Measurements from ENCODE around the gene OGFOD3. TPM values are rescaled to one million over a fixed set of nuclear protein-coding genes. Genes with fewer than 3 reads are reported as not detected.
"Not testable (repeated sequence)": the region's sequence is repeated elsewhere in the genome, so short reads cannot be mapped to it uniquely, and the experiment has no call there.

The OGFOD3 gene
- total RNA-seq, 1 donor from 2014 or later: 34.7 TPM

GRCh38 chr17:82359451-82360074 is 58.8 kb downstream of the OGFOD3 start:
- intact Hi-C loops (cut with micrococcal nuclease); H3K9me3 Mint-ChIP-seq; H3K27ac Mint-ChIP-seq; H3K4me3 Mint-ChIP-seq; H3K36me3 Mint-ChIP-seq (ENCODE audit: low read depth); DNase-seq (ENCODE audit: low spot score); H3K27me3 Mint-ChIP-seq (ENCODE audit: insufficient read depth): not testable (repeated sequence)
- H3K4me1 Mint-ChIP-seq (ENCODE audit: low read depth): peaks cover 12% of the 10 kb centered on the region

GRCh38 chr17:82358465-82359350 is 59.7 kb downstream of the OGFOD3 start, which contains the start of gene TEX19:
Gene TEX19, plus strand, starts transcription at chr17:82359247. Its CDS starts 2,904 bp downstream, at chr17:82362151.
- DNase-seq (ENCODE audit: low spot score): no peak
- no peak within 1 kb of the TSS for H3K27ac Mint-ChIP-seq

GRCh38 chr17:82357394-82357793 is 61.0 kb downstream of the OGFOD3 start:
- intact Hi-C loops (cut with micrococcal nuclease): no loop called here
- Mint-ChIP-seq H3K27me3 (ENCODE audit: insufficient read depth) (peaks cover 6% of the 10 kb centered on the region), H3K36me3 (ENCODE audit: low read depth) (no peaks in the 10 kb centered on the region), H3K27ac (no peak overlapping the region), H3K9me3 (no peaks in the 10 kb centered on the region), H3K4me3 (no peak overlapping the region), H3K4me1 (ENCODE audit: low read depth) (peaks cover 12% of the 10 kb centered on the region)
- DNase-seq (ENCODE audit: low spot score): no peak

More at GRCh38 chr17:82358465-82359350, 59.7 kb downstream of the OGFOD3 start, which contains the start of gene TEX19:
- intact Hi-C loops (cut with micrococcal nuclease): no loop called here
- H3K4me1 Mint-ChIP-seq (ENCODE audit: low read depth): peaks cover 12% of the 10 kb centered on the region
- no peaks in the 10 kb centered on the region for H3K36me3 Mint-ChIP-seq (ENCODE audit: low read depth)
- no peaks in the 10 kb centered on the region for H3K9me3 Mint-ChIP-seq
- H3K27me3 Mint-ChIP-seq (ENCODE audit: insufficient read depth): peaks cover 6% of the 10 kb centered on the region
- H3K4me3 Mint-ChIP-seq: no peak within 1 kb of the TSS

GRCh38 chr17:82356845-82357355 is 61.5 kb downstream of the OGFOD3 start:
- Mint-ChIP-seq H3K4me3 (no peak overlapping the region), H3K27me3 (ENCODE audit: insufficient read depth) (peaks cover 5% of the 10 kb centered on the region), H3K36me3 (ENCODE audit: low read depth) (no peaks in the 10 kb centered on the region), H3K9me3 (no peaks in the 10 kb centered on the region), H3K4me1 (ENCODE audit: low read depth) (peaks cover 12% of the 10 kb centered on the region), H3K27ac (no peak overlapping the region)
- DNase-seq (ENCODE audit: low spot score): no peak
- intact Hi-C loops (cut with micrococcal nuclease): no loop called here

- H3K9me3 Mint-ChIP-seq: no peaks in the 10 kb centered on the region
- no peak for DNase-seq (ENCODE audit: low spot score)
- intact Hi-C loops (cut with micrococcal nuclease): no loop called here
Measured at GRCh38 chr17:82355770-82356427, 62.5 kb downstream of the OGFOD3 start.

GRCh38 chr17:82354804-82355308 is 63.5 kb downstream of the OGFOD3 start:
- no peak overlapping the region for H3K27ac Mint-ChIP-seq
- intact Hi-C loops (cut with micrococcal nuclease): no loop called here
- H3K9me3 Mint-ChIP-seq: no peaks in the 10 kb centered on the region
- peaks cover 4% of the 10 kb centered on the region for H3K27me3 Mint-ChIP-seq (ENCODE audit: insufficient read depth)
- no peak for DNase-seq (ENCODE audit: low spot score)
- H3K36me3 Mint-ChIP-seq (ENCODE audit: low read depth): no peaks in the 10 kb centered on the region
- H3K4me3 Mint-ChIP-seq: no peak overlapping the region
- H3K4me1 Mint-ChIP-seq (ENCODE audit: low read depth): peaks cover 12% of the 10 kb centered on the region

More at GRCh38 chr17:82355770-82356427, 62.5 kb downstream of the OGFOD3 start:
- H3K4me3 Mint-ChIP-seq: no peak overlapping the region
- no peak overlapping the region for H3K27ac Mint-ChIP-seq
- H3K36me3 Mint-ChIP-seq (ENCODE audit: low read depth): no peaks in the 10 kb centered on the region
- peaks cover 4% of the 10 kb centered on the region for H3K27me3 Mint-ChIP-seq (ENCODE audit: insufficient read depth)
- H3K4me1 Mint-ChIP-seq (ENCODE audit: low read depth): peaks cover 12% of the 10 kb centered on the region

GRCh38 chr17:82353484-82353883 is 64.9 kb downstream of the OGFOD3 start:
- intact Hi-C loops (cut with micrococcal nuclease): loop anchor here (2.0 kb wide), 1 partner anchor 197 kb away; no protein-coding TSS in a partner anchor
- Mint-ChIP-seq H3K36me3 (ENCODE audit: low read depth) (no peaks in the 10 kb centered on the region), H3K4me1 (ENCODE audit: low read depth) (peaks cover 8% of the 10 kb centered on the region), H3K27ac (no peak overlapping the region), H3K9me3 (no peaks in the 10 kb centered on the region), H3K4me3 (no peak overlapping the region), H3K27me3 (ENCODE audit: insufficient read depth) (peaks cover 4% of the 10 kb centered on the region)
- no peak for DNase-seq (ENCODE audit: low spot score)

- intact Hi-C loops (cut with micrococcal nuclease): loop anchor here (1.0 to 2.0 kb wide), 5 partner anchors 35 to 202 kb away; no protein-coding TSS in a partner anchor
- no peaks in the 10 kb centered on the region for H3K4me1 Mint-ChIP-seq (ENCODE audit: low read depth)
- DNase-seq (ENCODE audit: low spot score): peak; percentile 73
- H3K36me3 Mint-ChIP-seq (ENCODE audit: low read depth): no peaks in the 10 kb centered on the region
- H3K27ac Mint-ChIP-seq: no peak overlapping the region
- H3K9me3 Mint-ChIP-seq: no peaks in the 10 kb centered on the region
- H3K4me3 Mint-ChIP-seq: no peak overlapping the region
- no peaks in the 10 kb centered on the region for H3K27me3 Mint-ChIP-seq (ENCODE audit: insufficient read depth)
Measured at GRCh38 chr17:82351713-82352488, 66.5 kb downstream of the OGFOD3 start.

GRCh38 chr17:82351254-82351712 is 67.1 kb downstream of the OGFOD3 start:
- no peak overlapping the region for H3K4me3 Mint-ChIP-seq

GRCh38 chr17:82350182-82351030 is 68.0 kb downstream of the OGFOD3 start:
- peaks cover 2% of the 10 kb centered on the region for H3K27me3 Mint-ChIP-seq (ENCODE audit: insufficient read depth)
- no peak for DNase-seq (ENCODE audit: low spot score)
- intact Hi-C loops (cut with micrococcal nuclease): loop anchor here (1.0 kb wide), 1 partner anchor 204 kb away; no protein-coding TSS in a partner anchor
- no peak overlapping the region for H3K4me3 Mint-ChIP-seq
- H3K4me1 Mint-ChIP-seq (ENCODE audit: low read depth): no peaks in the 10 kb centered on the region
- H3K9me3 Mint-ChIP-seq: no peaks in the 10 kb centered on the region
- no peaks in the 10 kb centered on the region for H3K36me3 Mint-ChIP-seq (ENCODE audit: low read depth)
- H3K27ac Mint-ChIP-seq: no peak overlapping the region

More at GRCh38 chr17:82351254-82351712, 67.1 kb downstream of the OGFOD3 start:
- Mint-ChIP-seq H3K27ac (no peak overlapping the region), H3K4me1 (ENCODE audit: low read depth) (no peaks in the 10 kb centered on the region), H3K27me3 (ENCODE audit: insufficient read depth) (peaks cover 2% of the 10 kb centered on the region), H3K36me3 (ENCODE audit: low read depth) (no peaks in the 10 kb centered on the region), H3K9me3 (no peaks in the 10 kb centered on the region)
- no peak for DNase-seq (ENCODE audit: low spot score)
- intact Hi-C loops (cut with micrococcal nuclease): loop anchor here (1.0 kb wide), 1 partner anchor 203 kb away; no protein-coding TSS in a partner anchor

GRCh38 chr17:82349287-82349701 is 69.1 kb downstream of the OGFOD3 start:
- DNase-seq (ENCODE audit: low spot score): no peak
- no peak overlapping the region for H3K27ac Mint-ChIP-seq
- intact Hi-C loops (cut with micrococcal nuclease): no loop called here

More at GRCh38 chr17:82349287-82349701, 69.1 kb downstream of the OGFOD3 start:
- Mint-ChIP-seq H3K36me3 (ENCODE audit: low read depth) (no peaks in the 10 kb centered on the region), H3K27me3 (ENCODE audit: insufficient read depth) (peaks cover 2% of the 10 kb centered on the region), H3K4me3 (no peak overlapping the region), H3K4me1 (ENCODE audit: low read depth) (no peaks in the 10 kb centered on the region), H3K9me3 (no peaks in the 10 kb centered on the region)
